GM12878 (cell line): ENCODE data around the gene PRKCE. TPM values are rescaled to one million over a fixed set of nuclear protein-coding genes. Genes with fewer than 3 reads are reported as not detected.
A peak's percentile ranks its signal among the peaks of the same experiment; 100 is the strongest.

Source experiments
- ATAC-seq: fragments of 200-7000 bp; cut with Tn5 transposase; 3 replicates; pipeline ENCODE4 v1.9.1; 2020; ENCODE audit warnings: mild to moderate bottlenecking, moderate library complexity
- BruUV-seq: library from RNA; stranded (reverse); fragments of 400-500 nt; replicated peaks from 2 replicates; lab custom pipeline; 2021; lab: Mats Ljungman, UMichigan
- CTCF ChIA-PET: fragments of 300-600 bp; sonication (Branson Sonifier 250); formaldehyde crosslinking; extraction: SDS; loops from one replicate; lab custom pipeline; 2021; ENCODE audit warnings: inconsistent platforms; lab: Yijun Ruan, JAX
- POLR2A ChIA-PET: fragments of 350-600 bp; formaldehyde crosslinking; extraction: SDS; loops from one replicate; lab custom pipeline; 2021; ENCODE audit warnings: inconsistent platforms; lab: Charles Lee
- RAD21 ChIA-PET: fragments of 300-600 bp; sonication (Branson Sonifier 250); formaldehyde crosslinking; loops from one replicate; lab custom pipeline; 2023; ENCODE audit warnings: antibody characterized with exemption; ENCODE audit not compliant: unreplicated experiment; lab: Charles Lee
- SMC1A ChIA-PET: fragments of 300-600 bp; sonication (Branson Sonifier 250); formaldehyde crosslinking; loops from one replicate; lab custom pipeline; 2023; ENCODE audit not compliant: unreplicated experiment, uncharacterized antibody; lab: Charles Lee
- DNase-seq: peaks from one replicate; pipeline ENCODE4 v3.0.0-alpha.2; 2011; ENCODE audit warnings: low read depth, low spot score
- FAIRE-seq: peaks from 3 replicates; lab custom pipeline; 2011; peaks lifted over from hg19 to GRCh38; lab: Jason Lieb, UNC
- H2AFZ ChIP-seq: 2 replicates; pipeline ENCODE4 v1.6.0; 2011; ENCODE audit warnings: low read depth, low read length, control low read depth; ENCODE audit not compliant: control insufficient read depth
- H3K27ac ChIP-seq: 2 replicates; pipeline ENCODE4 v1.5.1; 2011; ENCODE audit warnings: control low read depth; ENCODE audit not compliant: control insufficient read depth, insufficient read depth
- H3K27me3 ChIP-seq, 2 experiments: replicated peaks in 1 of 2; 2 replicates each; pipeline versions ENCODE4 v1.6.0 to v1.6.1; 2011; ENCODE audit warnings: low read length in 1 of 2; ENCODE audit not compliant: control insufficient read depth in 2 of 2, insufficient read depth in 2 of 2
- H3K36me3 ChIP-seq, 2 experiments: 2 replicates each; pipeline ENCODE4 v1.5.1; 2011; ENCODE audit warnings: low read length in 1 of 2; ENCODE audit not compliant: control insufficient read depth in 2 of 2, insufficient read depth in 2 of 2
- H3K4me1 ChIP-seq: 2 replicates; pipeline ENCODE4 v1.6.1; 2011; ENCODE audit warnings: mild to moderate bottlenecking, low read length, moderate library complexity, mixed read lengths; ENCODE audit not compliant: control insufficient read depth, insufficient read depth
- H3K4me2 ChIP-seq: 2 replicates; pipeline ENCODE4 v1.6.0; 2011; ENCODE audit warnings: control low read depth; ENCODE audit not compliant: control insufficient read depth, insufficient read depth
- H3K4me3 ChIP-seq: fragments of 200-600 bp; sonication (generic); 2 replicates; pipeline ENCODE4 v1.5.1; 2016
- H3K79me2 ChIP-seq: 2 replicates; pipeline ENCODE4 v1.6.0; 2011; ENCODE audit warnings: low read length; ENCODE audit not compliant: control insufficient read depth, insufficient read depth
- H3K9ac ChIP-seq: 2 replicates; pipeline ENCODE4 v1.8.0; 2011; ENCODE audit warnings: low read length, control low read depth, mixed read lengths; ENCODE audit not compliant: control insufficient read depth, insufficient read depth
- H3K9me3 ChIP-seq: replicated peaks from 3 replicates; pipeline ENCODE4 v1.5.1; 2011; ENCODE audit warnings: mild to moderate bottlenecking, low read length; ENCODE audit not compliant: control insufficient read depth, insufficient read depth
- H4K20me1 ChIP-seq: 2 replicates; pipeline ENCODE4 v1.6.0; 2011; ENCODE audit not compliant: control insufficient read depth, insufficient read depth
- NFYB ChIP-seq: IDR thresholded peaks from 2 replicates; pipeline ENCODE4 v1.6.1; 2011; ENCODE audit warnings: low read depth, mild to moderate bottlenecking, low read length, improper control_type of control experiment, moderate library complexity; ENCODE audit not compliant: insufficient read depth
- RAD21 ChIP-seq: IDR thresholded peaks from 2 replicates; pipeline ENCODE4 v1.6.1; 2011; ENCODE audit warnings: mild to moderate bottlenecking, low read depth, low read length, moderate library complexity; ENCODE audit not compliant: insufficient read depth
- SMAD5 ChIP-seq: IDR thresholded peaks from 2 replicates; pipeline ENCODE4 v1.6.1; 2016; ENCODE audit warnings: antibody characterized with exemption, low read depth
- WGBS: methylation state at CpG from one replicate; pipeline ENCODE4 v1.1.6; 2016; ENCODE audit warnings: low lambda C conversion rate; ENCODE audit not compliant: insufficient replicate concordance, insufficient coverage; ENCODE audit errors: missing lambda C conversion rate; 5-methylcytosine and 5-hydroxymethylcytosine counted together
- in situ Hi-C: fragments of 300-500 bp; cut with MboI; formaldehyde crosslinking; loops from 9 replicates; pipeline ENCODE4 v1.14.3; 2018; ENCODE audit warnings: mixed read lengths
- intact Hi-C: fragments of 100-400 bp; cut with micrococcal nuclease; formaldehyde crosslinking; loops from one replicate; pipeline ENCODE4 v1.14.2; 2022; ENCODE audit not compliant: unreplicated experiment
- polyA plus RNA-seq, 11 experiments: library from polyadenylated mRNA; depleted of rRNA in 4 of 11; unstranded in 6 of 11; stranded (reverse) in 5 of 11; fragments of >200 nt; fragmentation: Nextera tagmentation in 4 of 11; fragmentation: Illumina TruSeq in 1 of 11; extraction: Ambion mirVana in 4 of 11; extraction: Trizol in 1 of 11; gene quantifications; 1 replicate in 1 of 11; 2 replicates in 10 of 11; pipeline versions ENCODE4 v1.2.1 to v1.2.3, GENCODE V29; 2011 to 2016; ENCODE audit warnings: inconsistent platforms in 2 of 11, missing spikeins in 2 of 11, low read depth in 1 of 11
- total RNA-seq, 4 experiments: library from RNA; depleted of rRNA in 3 of 4; stranded (reverse); fragments of >200 nt in 3 of 4; fragmentation: Illumina TruSeq in 1 of 4; extraction: Trizol in 1 of 4; gene quantifications; 2 replicates each; pipeline versions ENCODE4 v1.2.1 to v1.2.3, GENCODE V29; 2013 to 2021
- TF ChIP-seq, protein P1 (sequence below): fragments of 450-650 bp; IDR thresholded peaks from 2 replicates; pipeline ENCODE4 v1.6.1; 2018; ENCODE audit warnings: borderline replicate concordance, mild to moderate bottlenecking; ENCODE audit not compliant: partially characterized antibody
- TF ChIP-seq, protein P2 (sequence below), 3 experiments: IDR thresholded peaks in 2 of 3; conservative IDR thresholded peaks in 1 of 3; 2 replicates each; pipeline ENCODE4 v1.5.1; 2011; ENCODE audit warnings: low read depth in 3 of 3, low read length in 3 of 3, mild to moderate bottlenecking in 3 of 3, control low read depth in 2 of 3, moderate library complexity in 2 of 3, inconsistent platforms in 1 of 3, mixed read lengths in 1 of 3; ENCODE audit not compliant: control insufficient read depth in 2 of 3, insufficient read depth in 1 of 3; ENCODE audit errors: extremely low read depth in 1 of 3

The PRKCE gene
- total and polyA plus RNA-seq, 10 of the 15 experiments (the other 5 are each of a cell fraction or from before 2014, with no cell fraction given): 2.6 to 28.2 (median 11.3) TPM

DNA sequence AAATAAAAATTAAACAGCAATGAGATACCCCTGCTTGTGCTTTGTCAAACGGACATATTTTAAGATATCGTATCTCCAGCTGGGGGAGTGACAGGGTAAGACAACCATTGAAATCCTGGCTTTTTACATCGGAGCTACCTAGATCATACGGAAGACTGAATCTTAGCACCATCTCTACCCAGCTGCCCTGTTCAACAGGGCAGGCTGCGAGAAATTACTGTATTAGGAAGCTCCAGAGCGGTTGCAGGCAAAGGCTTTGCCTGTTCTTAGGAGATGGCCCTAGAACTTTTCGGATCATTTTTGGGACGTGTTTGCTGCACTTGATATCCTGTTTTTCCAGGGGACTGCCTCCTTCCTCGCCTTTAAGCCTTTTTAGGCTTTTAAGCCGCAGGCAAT, 2.0 kb upstream of the PRKCE start:
- ATAC-seq (no peak), DNase-seq (no peak), FAIRE-seq (no peak)
- peak overlapping the region; percentile 97 for H3K4me3 ChIP-seq
- SMC1A ChIA-PET: interaction anchor here (0.6 to 7.7 kb wide), 36 partner anchors 9 to 1094 kb away, joined by 3 to 110 read pairs (median 4); no protein-coding TSS in a partner anchor
- TF ChIP-seq RAD21: peak; percentile 53
- TF ChIP-seq, protein P1, sequence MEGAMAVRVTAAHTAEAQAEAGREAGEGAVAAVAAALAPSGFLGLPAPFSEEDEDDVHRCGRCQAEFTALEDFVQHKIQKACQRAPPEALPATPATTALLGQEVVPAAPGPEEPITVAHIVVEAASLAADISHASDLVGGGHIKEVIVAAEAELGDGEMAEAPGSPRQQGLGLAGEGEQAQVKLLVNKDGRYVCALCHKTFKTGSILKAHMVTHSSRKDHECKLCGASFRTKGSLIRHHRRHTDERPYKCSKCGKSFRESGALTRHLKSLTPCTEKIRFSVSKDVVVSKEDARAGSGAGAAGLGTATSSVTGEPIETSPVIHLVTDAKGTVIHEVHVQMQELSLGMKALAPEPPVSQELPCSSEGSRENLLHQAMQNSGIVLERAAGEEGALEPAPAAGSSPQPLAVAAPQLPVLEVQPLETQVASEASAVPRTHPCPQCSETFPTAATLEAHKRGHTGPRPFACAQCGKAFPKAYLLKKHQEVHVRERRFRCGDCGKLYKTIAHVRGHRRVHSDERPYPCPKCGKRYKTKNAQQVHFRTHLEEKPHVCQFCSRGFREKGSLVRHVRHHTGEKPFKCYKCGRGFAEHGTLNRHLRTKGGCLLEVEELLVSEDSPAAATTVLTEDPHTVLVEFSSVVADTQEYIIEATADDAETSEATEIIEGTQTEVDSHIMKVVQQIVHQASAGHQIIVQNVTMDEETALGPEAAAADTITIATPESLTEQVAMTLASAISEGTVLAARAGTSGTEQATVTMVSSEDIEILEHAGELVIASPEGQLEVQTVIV: no peak
- no peak for TF ChIP-seq SMAD5
- TF ChIP-seq, protein P2, sequence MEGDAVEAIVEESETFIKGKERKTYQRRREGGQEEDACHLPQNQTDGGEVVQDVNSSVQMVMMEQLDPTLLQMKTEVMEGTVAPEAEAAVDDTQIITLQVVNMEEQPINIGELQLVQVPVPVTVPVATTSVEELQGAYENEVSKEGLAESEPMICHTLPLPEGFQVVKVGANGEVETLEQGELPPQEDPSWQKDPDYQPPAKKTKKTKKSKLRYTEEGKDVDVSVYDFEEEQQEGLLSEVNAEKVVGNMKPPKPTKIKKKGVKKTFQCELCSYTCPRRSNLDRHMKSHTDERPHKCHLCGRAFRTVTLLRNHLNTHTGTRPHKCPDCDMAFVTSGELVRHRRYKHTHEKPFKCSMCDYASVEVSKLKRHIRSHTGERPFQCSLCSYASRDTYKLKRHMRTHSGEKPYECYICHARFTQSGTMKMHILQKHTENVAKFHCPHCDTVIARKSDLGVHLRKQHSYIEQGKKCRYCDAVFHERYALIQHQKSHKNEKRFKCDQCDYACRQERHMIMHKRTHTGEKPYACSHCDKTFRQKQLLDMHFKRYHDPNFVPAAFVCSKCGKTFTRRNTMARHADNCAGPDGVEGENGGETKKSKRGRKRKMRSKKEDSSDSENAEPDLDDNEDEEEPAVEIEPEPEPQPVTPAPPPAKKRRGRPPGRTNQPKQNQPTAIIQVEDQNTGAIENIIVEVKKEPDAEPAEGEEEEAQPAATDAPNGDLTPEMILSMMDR (IDR thresholded peaks at IDR 0.05 in 2 of 3, conservative IDR thresholded peaks at IDR 0.05 in 1 of 3; ENCODE audit: control insufficient read depth in 2 of 3, extremely low read depth in 1 of 3, insufficient read depth in 1 of 3, low read depth in 3 of 3, low read length in 3 of 3): peak in 1 of 3 experiments; percentile 36; a peak in 1 of 6 replicates
- no peak for TF ChIP-seq NFYB
- peak overlapping the region; percentile 37; the same call in 1 of the 2 replicates for H2AFZ ChIP-seq
- TSS peak; percentile 76 for BruUV-seq
- no peak overlapping the region for H3K27ac ChIP-seq
- H3K36me3 ChIP-seq: 0 out of 4 replicates have a peak, but pooled peaks cover 0 to 2% of the 10 kb centered on the region in 2 experiments
- peak overlapping the region; percentile 88 for H3K9ac ChIP-seq
- 37% methylated on average over 10 of the region's 10 CpGs for WGBS
- no peaks in the 10 kb centered on the region for H3K27me3 ChIP-seq
- RAD21 ChIA-PET: interaction anchor here (0.6 to 6.1 kb wide), 20 partner anchors 10 to 325 kb away, joined by 3 to 79 read pairs (median 4); no protein-coding TSS in a partner anchor
- no peaks in the 10 kb centered on the region for H4K20me1 ChIP-seq
- CTCF ChIA-PET: interaction anchor here (0.8 to 8.2 kb wide), 17 partner anchors 10 to 313 kb away, joined by 3 to 98 read pairs (median 5); no protein-coding TSS in a partner anchor
- no peaks in the 10 kb centered on the region; the same call in 2 of the 3 replicates for H3K9me3 ChIP-seq
- POLR2A ChIA-PET: interaction anchor here (0.8 to 5.6 kb wide), 8 partner anchors 47 to 279 kb away, joined by 3 to 51 read pairs (median 4); no protein-coding TSS in a partner anchor
- H3K4me1 ChIP-seq: no peaks in the 10 kb centered on the region
- intact Hi-C loops (no loop called here), in situ Hi-C loops (loop anchor here (5.0 to 25.0 kb wide), 3 partner anchors 128 to 713 kb away; no protein-coding TSS in a partner anchor)
- H3K4me2 ChIP-seq: peak overlapping the region; percentile 85
- H3K79me2 ChIP-seq: peaks cover 32% of the 10 kb centered on the region
